ENCODE data around the gene CRTC3. TPM values are rescaled to one million over a fixed set of nuclear protein-coding genes. Genes with fewer than 3 reads are reported as not detected.

Gene CRTC3
- total and polyA plus RNA-seq, 3 donors from 2014 or later = 47.1 to 125 (median 105) TPM

DNA sequence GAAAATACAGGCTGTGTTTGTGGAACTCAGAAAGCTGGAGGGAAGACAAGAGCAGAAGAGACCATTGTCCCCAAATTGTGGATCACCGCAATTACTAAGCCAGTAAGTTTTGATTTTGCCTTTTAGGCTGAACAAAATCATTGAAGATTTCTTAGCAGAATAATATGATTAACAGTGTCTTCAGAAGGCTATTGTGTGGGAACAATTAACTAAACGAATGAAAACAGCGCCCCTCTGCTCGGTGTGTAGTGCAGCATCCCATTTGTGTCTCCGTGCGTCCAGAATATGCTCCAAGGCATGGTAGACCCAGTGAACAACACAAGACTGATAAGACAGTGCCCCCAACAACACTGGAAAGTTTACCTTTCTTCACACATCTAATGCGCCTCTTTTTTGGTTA is 71.2 kb downstream of the CRTC3 start:
- peaks cover 20% of the 10 kb centered on the region for H3K4me1 ChIP-seq
- H3K27ac ChIP-seq = no peak overlapping the region
- no peaks in the 10 kb centered on the region for H3K9me3 ChIP-seq
- no peaks in the 10 kb centered on the region for H3K27me3 ChIP-seq
- H3K36me3 ChIP-seq (ENCODE audit: low read depth, missing control alignments) = no peaks in the 10 kb centered on the region
- WGBS, 2 donors = 91 to 94% methylated on average over 7 of the region's 7 CpGs
- no peak for DNase-seq
- H3K4me3 ChIP-seq = no peak overlapping the region
- intact Hi-C loops (cut with DNase I; ENCODE audit: low total_unique reads) = no loop called here
- TF ChIP-seq, protein P1, sequence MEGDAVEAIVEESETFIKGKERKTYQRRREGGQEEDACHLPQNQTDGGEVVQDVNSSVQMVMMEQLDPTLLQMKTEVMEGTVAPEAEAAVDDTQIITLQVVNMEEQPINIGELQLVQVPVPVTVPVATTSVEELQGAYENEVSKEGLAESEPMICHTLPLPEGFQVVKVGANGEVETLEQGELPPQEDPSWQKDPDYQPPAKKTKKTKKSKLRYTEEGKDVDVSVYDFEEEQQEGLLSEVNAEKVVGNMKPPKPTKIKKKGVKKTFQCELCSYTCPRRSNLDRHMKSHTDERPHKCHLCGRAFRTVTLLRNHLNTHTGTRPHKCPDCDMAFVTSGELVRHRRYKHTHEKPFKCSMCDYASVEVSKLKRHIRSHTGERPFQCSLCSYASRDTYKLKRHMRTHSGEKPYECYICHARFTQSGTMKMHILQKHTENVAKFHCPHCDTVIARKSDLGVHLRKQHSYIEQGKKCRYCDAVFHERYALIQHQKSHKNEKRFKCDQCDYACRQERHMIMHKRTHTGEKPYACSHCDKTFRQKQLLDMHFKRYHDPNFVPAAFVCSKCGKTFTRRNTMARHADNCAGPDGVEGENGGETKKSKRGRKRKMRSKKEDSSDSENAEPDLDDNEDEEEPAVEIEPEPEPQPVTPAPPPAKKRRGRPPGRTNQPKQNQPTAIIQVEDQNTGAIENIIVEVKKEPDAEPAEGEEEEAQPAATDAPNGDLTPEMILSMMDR (IDR thresholded peaks at IDR 0.05) = no peak
- TF ChIP-seq POLR2A (IDR thresholded peaks at IDR 0.05) = no peak

DNA sequence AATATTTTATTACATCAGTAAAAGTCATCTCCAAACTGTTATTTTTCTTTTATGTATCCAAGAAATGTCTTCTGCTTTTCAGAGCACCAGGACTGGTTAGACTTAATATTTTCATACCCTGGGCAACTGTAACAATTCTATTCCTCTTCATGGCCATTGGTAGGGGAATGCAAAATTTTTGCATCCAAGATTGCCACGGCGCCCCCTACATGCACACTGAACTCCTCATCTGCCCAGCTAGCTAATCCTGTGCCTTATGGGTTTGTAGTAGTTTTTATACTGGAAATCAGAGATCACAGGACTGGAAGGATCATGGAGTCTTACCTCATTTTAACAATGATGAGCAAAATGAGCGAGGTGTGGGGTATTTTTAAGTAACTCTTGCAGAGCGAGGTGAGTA is 74.2 kb downstream of the CRTC3 start:
- intact Hi-C loops (cut with DNase I; ENCODE audit: low total_unique reads) = no loop called here
- no peaks in the 10 kb centered on the region for H3K4me1 ChIP-seq
- no peak overlapping the region for H3K27ac ChIP-seq
- WGBS, 2 donors = 83 to 93% methylated on average over 4 of the region's 4 CpGs
- DNase-seq = peak; percentile 30
- H3K36me3 ChIP-seq (ENCODE audit: low read depth, missing control alignments) = peaks cover 3% of the 10 kb centered on the region
- no peak overlapping the region for H3K4me3 ChIP-seq
- H3K27me3 ChIP-seq = no peaks in the 10 kb centered on the region
- TF ChIP-seq, protein P1 (IDR thresholded peaks at IDR 0.05) = no peak
- TF ChIP-seq POLR2A (IDR thresholded peaks at IDR 0.05) = no peak
- H3K9me3 ChIP-seq = no peaks in the 10 kb centered on the region

DNA sequence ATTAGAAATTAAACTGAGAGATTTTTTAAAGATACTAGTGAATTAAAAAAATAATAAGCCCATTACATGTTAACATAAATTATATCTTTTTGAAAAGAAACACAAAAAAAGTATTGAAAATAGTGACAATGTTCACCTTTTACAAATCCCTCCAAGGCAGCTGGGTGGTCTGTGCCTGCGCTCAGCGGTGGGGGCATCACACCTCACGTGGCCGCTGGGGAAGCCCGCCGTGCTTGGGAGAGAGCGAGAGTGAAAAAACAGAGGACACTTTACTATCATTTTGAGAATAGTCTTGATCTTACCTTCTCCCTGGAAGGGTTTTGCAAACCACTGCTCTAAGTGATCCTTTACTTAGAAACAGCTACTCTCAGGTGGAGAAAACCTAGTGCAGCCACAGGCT is 76.9 kb downstream of the CRTC3 start:
- Histone ChIP-seq H3K27me3 (no peaks in the 10 kb centered on the region), H3K4me3 (no peak overlapping the region), H3K9me3 (no peaks in the 10 kb centered on the region), H3K27ac (no peak overlapping the region), H3K4me1 (no peaks in the 10 kb centered on the region), H3K36me3 (ENCODE audit: low read depth, missing control alignments) (peaks cover 3% of the 10 kb centered on the region)
- 95 to 96% methylated on average over 7 of the region's 7 CpGs for WGBS, 2 donors
- intact Hi-C loops (cut with DNase I; ENCODE audit: low total_unique reads) = no loop called here
- DNase-seq = no peak
- TF ChIP-seq, protein P1 (IDR thresholded peaks at IDR 0.05) = no peak
- no peak for TF ChIP-seq POLR2A (IDR thresholded peaks at IDR 0.05)

DNA sequence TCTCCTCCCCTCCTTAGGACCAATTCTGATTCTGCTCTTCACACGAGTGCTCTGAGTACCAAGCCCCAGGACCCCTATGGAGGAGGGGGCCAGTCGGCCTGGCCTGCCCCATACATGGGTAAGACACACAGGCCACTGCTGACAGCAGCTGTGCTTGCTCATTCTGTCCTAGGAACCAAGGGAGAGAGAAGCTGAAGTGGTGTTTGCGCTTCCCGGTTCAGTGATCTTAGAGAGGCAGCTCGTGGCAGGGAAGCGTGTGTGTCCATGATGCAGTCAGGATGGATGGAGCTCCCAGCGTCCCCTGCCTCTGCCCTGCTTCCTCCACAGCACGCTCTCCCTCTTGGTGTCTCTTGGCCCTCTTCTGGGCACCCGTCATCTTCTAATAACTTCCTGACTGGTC is 77.6 kb downstream of the CRTC3 start:
- no peak overlapping the region for H3K27ac ChIP-seq
- no peaks in the 10 kb centered on the region for H3K4me1 ChIP-seq
- DNase-seq = no peak
- no peak for TF ChIP-seq POLR2A (IDR thresholded peaks at IDR 0.05)
- TF ChIP-seq, protein P1 (IDR thresholded peaks at IDR 0.05) = no peak
- intact Hi-C loops (cut with DNase I; ENCODE audit: low total_unique reads) = no loop called here
- H3K36me3 ChIP-seq (ENCODE audit: low read depth, missing control alignments) = peaks cover 3% of the 10 kb centered on the region
- H3K9me3 ChIP-seq = no peaks in the 10 kb centered on the region
- 87 to 92% methylated on average over 9 of the region's 9 CpGs for WGBS, 2 donors
- no peaks in the 10 kb centered on the region for H3K27me3 ChIP-seq
- no peak overlapping the region for H3K4me3 ChIP-seq

Data from testis (tissue), 3 donors.